ENCODE measurements around the gene ACTR6. TPM values are rescaled to one million over a fixed set of nuclear protein-coding genes. Genes with fewer than 3 reads are reported as not detected.

Gene ACTR6
- total and polyA plus RNA-seq, 10 of the 15 experiments (the other 5 are each of a cell fraction or from before 2014, with no cell fraction given) = 17.4 to 62.4 (median 40.5) TPM

GRCh38 chr12:100265732-100266584 lies 65.3 kb downstream of the ACTR6 start:
- H3K9me3 ChIP-seq (replicated peaks; ENCODE audit: control insufficient read depth, insufficient read depth, low read length) = no peaks in the 10 kb centered on the region
- H3K4me1 ChIP-seq (ENCODE audit: control insufficient read depth, insufficient read depth, low read length) = peaks cover 3% of the 10 kb centered on the region; the same call in 1 of the 2 replicates
- no peak for DNase-seq (ENCODE audit: low read depth, low spot score)
- H3K27ac ChIP-seq (ENCODE audit: control insufficient read depth, insufficient read depth) = peak overlapping the region; percentile 78; the same call in 1 of the 2 replicates
- 80% methylated on average over 11 of the region's 11 CpGs for WGBS (ENCODE audit: insufficient coverage, insufficient replicate concordance, low lambda C conversion rate, missing lambda C conversion rate)
- SMC1A ChIA-PET (ENCODE audit: uncharacterized antibody, unreplicated experiment) = interaction anchor here (1.0 to 3.3 kb wide), 9 partner anchors 8 to 300 kb away, joined by 3 to 14 read pairs (median 4); no protein-coding TSS in a partner anchor
- intact Hi-C loops (cut with micrococcal nuclease; ENCODE audit: unreplicated experiment) (loop anchor here (2.0 to 5.0 kb wide), 2 partner anchors 65 to 124 kb away; partner anchors contain the start of genes ACTR6 and BLTP3B), in situ Hi-C loops (cut with MboI) (no loop called here)
- H4K20me1 ChIP-seq (ENCODE audit: control insufficient read depth, insufficient read depth) = peaks cover 3% of the 10 kb centered on the region; the same call in 1 of the 2 replicates
- POLR2A ChIA-PET = interaction anchor here (2.1 to 2.9 kb wide), 4 partner anchors 12 to 65 kb away, joined by 7 to 18 read pairs (median 10); partner anchors contain the start of gene ACTR6
- H3K4me2 ChIP-seq (ENCODE audit: control insufficient read depth, insufficient read depth) = peak overlapping the region; percentile 93
- H3K36me3 ChIP-seq (ENCODE audit: control insufficient read depth in 2 of 2, insufficient read depth in 2 of 2, low read length in 1 of 2) = no peaks in the 10 kb centered on the region
- RAD21 ChIA-PET (ENCODE audit: unreplicated experiment) = interaction anchor here (0.8 to 1.2 kb wide), 6 partner anchors 12 to 301 kb away, joined by 3 to 5 read pairs (median 3); partner anchors contain the start of gene ACTR6
- BruUV-seq (replicated peaks) = TSS peak; percentile 83
- H3K9ac ChIP-seq (ENCODE audit: control insufficient read depth, insufficient read depth, low read length) = peak overlapping the region; percentile 93
- ATAC-seq = peak; percentile 5; the same call in 2 of the 3 replicates
- FAIRE-seq = no peak
- CTCF ChIA-PET = interaction anchor here (0.6 to 2.5 kb wide), 6 partner anchors 10 to 139 kb away, joined by 3 to 7 read pairs (median 4); no protein-coding TSS in a partner anchor
- H3K27me3 ChIP-seq (replicated peaks in 1 of 2; ENCODE audit: control insufficient read depth in 2 of 2, insufficient read depth in 2 of 2, low read length in 1 of 2) = no peaks in the 10 kb centered on the region
- no peak for TF ChIP-seq ELK1 (IDR thresholded peaks at IDR 0.05; ENCODE audit: low read depth, low read length)
- TF ChIP-seq MLLT1 (IDR thresholded peaks at IDR 0.05) = peak; percentile 92
- no peak for TF ChIP-seq SREBF1 (IDR thresholded peaks at IDR 0.05; ENCODE audit: low read length)
- TF ChIP-seq SMC3 (IDR thresholded peaks at IDR 0.05; ENCODE audit: borderline replicate concordance, low read length) = no peak
- TF ChIP-seq DPF2 (IDR thresholded peaks at IDR 0.05) = no peak
- no peak for TF ChIP-seq RAD21 (IDR thresholded peaks at IDR 0.05; ENCODE audit: insufficient read depth, low read depth, low read length)
- no peak for TF ChIP-seq NR2C2 (IDR thresholded peaks at IDR 0.05; ENCODE audit: borderline replicate concordance, control insufficient read depth, insufficient read length, low read depth)
- no peak for TF ChIP-seq PBX3 (IDR thresholded peaks at IDR 0.05; ENCODE audit: insufficient replicate concordance, low read depth, low read length)
- TF ChIP-seq ZBTB40 (IDR thresholded peaks at IDR 0.05; ENCODE audit: borderline replicate concordance) = 0 out of 2 replicates have a peak, but pooled peaks have one; percentile 14
- TF ChIP-seq TARDBP (IDR thresholded peaks at IDR 0.05; ENCODE audit: borderline replicate concordance) = no peak
- TF ChIP-seq IRF4 (IDR thresholded peaks at IDR 0.05; ENCODE audit: low read depth, low read length) = no peak
- TF ChIP-seq NFIC (IDR thresholded peaks at IDR 0.05; ENCODE audit: low read depth, low read length) = no peak
- H2AFZ ChIP-seq (ENCODE audit: control insufficient read depth, low read depth, low read length) = peak overlapping the region; percentile 99
- peak overlapping the region; percentile 98 for H3K4me3 ChIP-seq
- H3K79me2 ChIP-seq (ENCODE audit: control insufficient read depth, insufficient read depth, low read length) = peaks cover 36% of the 10 kb centered on the region

All from GM12878 (cell line).